HFFc6 (cell line): ENCODE measurements around the gene ZNF45. TPM values are rescaled to one million over a fixed set of nuclear protein-coding genes. Genes with fewer than 3 reads are reported as not detected.
"Not testable (repeated sequence)": the region's sequence is repeated elsewhere in the genome, so short reads cannot be mapped to it uniquely, and the experiment has no call there.

ENCODE experiments used
- DNase-seq: peaks from one replicate; pipeline ENCODE4 v3.0.0-alpha.2; 2018
- H3K27ac Mint-ChIP-seq: 2 replicates; pipeline ENCODE4 v1.8.0; 2020; ENCODE audit warnings: mild to moderate bottlenecking, mixed read lengths
- H3K27me3 Mint-ChIP-seq: 2 replicates; pipeline ENCODE4 v1.8.0; 2021; ENCODE audit warnings: mild to moderate bottlenecking, moderate library complexity, mixed read lengths; ENCODE audit not compliant: insufficient read depth
- H3K36me3 Mint-ChIP-seq: 2 replicates; pipeline ENCODE4 v1.8.0; 2021; ENCODE audit warnings: low read depth, mixed read lengths
- H3K4me1 Mint-ChIP-seq: 2 replicates; pipeline ENCODE4 v1.8.0; 2020; ENCODE audit warnings: low read depth, mixed read lengths
- H3K4me3 Mint-ChIP-seq: 2 replicates; pipeline ENCODE4 v1.8.0; 2020; ENCODE audit warnings: mild to moderate bottlenecking, moderate library complexity, mixed read lengths
- H3K9me3 Mint-ChIP-seq: 2 replicates; pipeline ENCODE4 v1.8.0; 2020; ENCODE audit warnings: mild to moderate bottlenecking, mixed read lengths
- CTCF ChIP-seq: fragments of 200-600 bp; sonication (generic); IDR thresholded peaks from 2 replicates; pipeline ENCODE4 v1.5.0; 2021; ENCODE audit warnings: antibody characterized with exemption, mild to moderate bottlenecking
- total RNA-seq, 6 experiments: library from RNA; stranded (reverse); fragmentation: NEBNext Ultra II Directional; extraction: Animal tissue kit (Norgen Biotek cat#: 25700); gene quantifications; 2 replicates in 1 of 6; 3 replicates in 5 of 6; pipeline ENCODE4 v1.2.3, GENCODE V29; 2021

ZNF45 gene
- total RNA-seq, 6 experiments from 2014 or later, result 8.4 to 12.3 (median 10.2) TPM

DNA sequence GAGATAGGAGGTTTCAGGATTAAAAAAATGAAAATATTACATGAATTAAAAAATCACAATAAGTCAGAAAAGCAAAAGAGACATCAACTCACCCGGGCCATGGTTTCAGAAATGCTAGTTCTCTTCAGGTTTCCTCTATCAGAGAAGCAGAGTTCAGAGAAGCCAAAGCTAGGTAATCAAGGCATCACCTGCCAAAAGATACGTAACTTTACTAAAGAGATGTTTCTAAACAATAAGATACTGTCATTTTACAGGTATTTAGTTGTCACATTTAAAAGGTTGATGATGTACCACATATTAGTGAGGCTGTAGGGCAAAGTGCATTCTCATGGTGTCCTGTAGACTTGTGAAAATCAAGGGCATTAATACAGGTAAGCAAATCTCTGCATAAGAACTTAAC lies 51.2 kb downstream of the ZNF45 start, which contains the start of gene ZNF404:
TSS of gene ZNF404 (minus strand) at position 101 of the 400 bp plus-strand sequence.
- Mint-ChIP-seq H3K27ac (no peak within 1 kb of the TSS), H3K4me1 (no peaks in the 10 kb centered on the region), H3K9me3 (peaks cover 84% of the 10 kb centered on the region), H3K27me3 (no peaks in the 10 kb centered on the region), H3K36me3 (peaks cover 41% of the 10 kb centered on the region), H3K4me3 (no peak within 1 kb of the TSS)
- TF ChIP-seq CTCF, result no peak
- no peak for DNase-seq

DNA sequence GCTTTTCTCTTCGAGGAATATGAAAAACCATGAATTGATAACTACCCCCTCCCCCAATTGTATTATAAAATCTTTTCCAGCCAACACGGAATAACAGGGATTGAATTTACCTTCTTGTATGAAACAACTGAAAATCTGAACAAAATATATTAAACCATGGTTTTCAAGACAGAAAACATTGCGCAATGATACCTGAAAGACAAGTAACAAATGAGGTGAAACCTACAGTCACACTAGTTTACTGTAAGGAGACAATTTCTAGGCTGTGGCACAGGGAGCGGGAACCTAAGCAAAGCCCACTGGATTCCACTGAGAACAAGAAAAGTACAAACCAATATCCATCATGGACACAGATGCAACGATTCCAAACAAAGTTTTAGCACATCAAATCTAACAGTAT lies 54.6 kb downstream of the ZNF45 start:
- Mint-ChIP-seq H3K36me3 (peaks cover 55% of the 10 kb centered on the region), H3K9me3 (peaks cover 82% of the 10 kb centered on the region), H3K4me3 (no peak overlapping the region), H3K4me1 (no peaks in the 10 kb centered on the region), H3K27ac (no peak overlapping the region), H3K27me3 (no peaks in the 10 kb centered on the region)
- no peak for DNase-seq
- TF ChIP-seq CTCF, result no peak

DNA sequence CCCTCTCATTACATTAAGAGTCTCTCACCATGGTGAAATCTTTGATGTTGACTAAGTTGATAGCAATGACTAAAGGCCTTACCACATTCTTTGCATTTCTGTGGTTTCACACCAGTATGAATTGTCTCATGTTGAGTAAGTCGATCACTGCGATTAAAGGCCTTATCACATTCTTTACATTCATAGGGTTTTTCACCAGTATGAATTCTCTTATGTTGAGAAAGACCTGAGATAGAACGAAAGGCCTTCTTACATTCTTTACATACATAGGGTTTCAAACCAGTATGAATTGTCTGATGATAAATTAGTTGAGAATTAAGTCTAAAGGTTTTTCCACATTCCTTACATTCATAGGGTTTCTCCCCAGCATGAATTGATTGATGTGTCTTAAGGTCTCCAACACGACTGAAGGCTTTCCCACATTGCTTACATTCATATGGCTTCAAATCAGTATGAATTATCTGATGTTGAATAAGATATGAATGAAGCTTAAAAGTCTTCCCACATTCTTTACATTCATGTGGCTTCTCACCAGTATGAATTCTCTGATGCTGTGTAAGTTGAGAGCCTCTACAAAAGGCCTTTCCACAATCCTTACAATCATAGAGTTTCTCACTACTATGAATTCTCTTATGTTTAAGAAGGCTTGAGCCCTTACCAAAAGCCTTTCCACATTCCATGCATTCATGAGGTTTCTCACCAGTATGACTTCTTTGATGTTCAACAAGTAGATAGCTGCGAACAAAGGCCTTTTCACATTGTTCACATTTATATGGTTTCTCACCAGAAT lies 62.3 kb downstream of the ZNF45 start:
- Mint-ChIP-seq H3K9me3 (peaks cover 91% of the 10 kb centered on the region), H3K27ac (no peak overlapping the region), H3K27me3 (peaks cover 1% of the 10 kb centered on the region; the same call in 1 of the 2 replicates), H3K36me3 (peaks cover 54% of the 10 kb centered on the region), H3K4me1 (no peaks in the 10 kb centered on the region), H3K4me3 (no peak overlapping the region)
- DNase-seq, result no peak
- TF ChIP-seq CTCF, result no peak

DNA sequence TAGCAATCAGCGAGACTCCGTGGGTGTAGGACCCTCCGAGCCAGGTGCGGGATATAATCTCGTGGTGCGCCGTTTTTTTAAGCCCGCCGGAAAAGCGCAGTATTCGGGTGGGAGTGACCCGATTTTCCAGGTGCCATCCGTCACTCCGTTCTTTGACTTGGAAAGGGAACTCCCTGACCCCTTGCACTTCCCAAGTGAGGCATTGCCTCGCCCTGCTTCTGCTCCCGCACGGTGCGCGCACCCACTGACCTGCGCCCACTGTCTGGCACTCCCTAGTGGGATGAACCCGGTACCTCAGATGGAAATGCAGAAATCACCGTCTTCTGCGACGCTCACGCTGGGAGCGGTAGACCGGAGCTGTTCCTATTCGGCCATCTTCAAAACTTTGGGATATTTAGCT lies 68.2 kb downstream of the ZNF45 start:
- H3K4me1 Mint-ChIP-seq, H3K27ac Mint-ChIP-seq, DNase-seq, H3K27me3 Mint-ChIP-seq, H3K4me3 Mint-ChIP-seq: not testable (repeated sequence)
- H3K9me3 Mint-ChIP-seq, result peaks cover 70% of the 10 kb centered on the region
- peaks cover 24% of the 10 kb centered on the region for H3K36me3 Mint-ChIP-seq

Other genes with a start within 250 kb of the ZNF45 start
- not detected for gene IRGC, start 219.2 kb downstream of the ZNF45 start, total RNA-seq
- 10 to 100 TPM; 29.8 to 39.4 (median 32.0) TPM for gene SMG9, start 180.3 kb downstream of the ZNF45 start, total RNA-seq
- gene KCNN4, start 154.3 kb downstream of the ZNF45 start, total RNA-seq, result 1 to 10 TPM in 2 of 6 experiments, under 1 TPM in 4; 0.53 to 3.1 (median 0.81) TPM
- under 1 TPM in 5 of 6 experiments, not detected in 1; 0.11 to 0.81 (median 0.34) TPM for gene LYPD5, start 132.8 kb downstream of the ZNF45 start, total RNA-seq
- gene ZNF283, start 108.0 kb downstream of the ZNF45 start, total RNA-seq, result 1 to 10 TPM; 5.7 to 9.0 (median 7.9) TPM
- 1 to 10 TPM; 2.6 to 3.6 (median 3.2) TPM for gene ZNF404, start 51.3 kb downstream of the ZNF45 start, total RNA-seq
- gene ZNF221, start 15.9 kb upstream of the ZNF45 start, total RNA-seq, result 1 to 10 TPM; 3.6 to 4.3 (median 4.1) TPM
- gene ZNF155, start 48.9 kb upstream of the ZNF45 start, total RNA-seq, result 1 to 10 TPM; 5.7 to 6.7 (median 6.4) TPM
- 1 to 10 TPM; 1.3 to 2.6 (median 2.0) TPM for gene ZNF230, start 67.7 kb upstream of the ZNF45 start, total RNA-seq
- 1 to 10 TPM; 2.4 to 5.1 (median 3.6) TPM for gene ZNF222, start 90.1 kb upstream of the ZNF45 start, total RNA-seq
- gene ZNF223, start 116.8 kb upstream of the ZNF45 start, total RNA-seq, result 1 to 10 TPM; 2.3 to 4.1 (median 2.6) TPM
- 1 to 10 TPM; 1.6 to 2.7 (median 2.4) TPM for gene ZNF284, start 136.9 kb upstream of the ZNF45 start, total RNA-seq
- 10 to 100 TPM in 5 of 6 experiments, 1 to 10 TPM in 1; 8.5 to 11.8 (median 10.8) TPM for gene ZNF224, start 159.1 kb upstream of the ZNF45 start, total RNA-seq
- 1 to 10 TPM; 3.5 to 5.5 (median 4.0) TPM for gene ZNF225, start 178.1 kb upstream of the ZNF45 start, total RNA-seq
- 1 to 10 TPM; 4.8 to 7.2 (median 6.8) TPM for gene ZNF234, start 206.3 kb upstream of the ZNF45 start, total RNA-seq
- 10 to 100 TPM; 20.8 to 25.7 (median 22.6) TPM for gene ZNF226, start 229.8 kb upstream of the ZNF45 start, total RNA-seq